Natural killer cell (primary cell): ENCODE results near the gene HK2. TPM values are rescaled to one million over a fixed set of nuclear protein-coding genes. Genes with fewer than 3 reads are reported as not detected.

ENCODE experiments used
- ATAC-seq, 3 donors: fragments of 150-1000 bp in 2 of 3; fragments of 200-7000 bp in 1 of 3; cut with Tn5 transposase; 1 replicate in 1 of 3; 2 replicates in 2 of 3; pipeline ENCODE4 v1.10.0; 2021; ENCODE audit warnings: mild to moderate bottlenecking in 2 of 3, moderate library complexity in 2 of 3
- DNase-seq, 2 donors: peaks; one replicate each; pipeline versions ENCODE4 v3.0.0 to v3.0.0-alpha.2; 2013 to 2021; ENCODE audit warnings: mixed read lengths in 1 of 2
- H3K27ac ChIP-seq: one replicate; pipeline ENCODE4 v1.5.1; 2013; ENCODE audit warnings: mild to moderate bottlenecking, low read length
- H3K27me3 ChIP-seq: one replicate; pipeline ENCODE4 v1.6.1; 2013; ENCODE audit warnings: low read length; ENCODE audit not compliant: control insufficient read depth, insufficient read depth
- H3K36me3 ChIP-seq: one replicate; pipeline ENCODE4 v1.6.1; 2013; ENCODE audit warnings: low read length; ENCODE audit not compliant: control insufficient read depth, insufficient read depth
- H3K4me1 ChIP-seq: one replicate; pipeline ENCODE4 v1.6.1; 2013; ENCODE audit warnings: low read length; ENCODE audit not compliant: control insufficient read depth, insufficient read depth
- H3K4me3 ChIP-seq: one replicate; pipeline ENCODE4 v1.5.1; 2013; ENCODE audit warnings: low read length
- H3K9me3 ChIP-seq: one replicate; pipeline ENCODE4 v1.6.1; 2013; ENCODE audit warnings: low read length; ENCODE audit not compliant: control insufficient read depth, insufficient read depth
- H3K27ac Mint-ChIP-seq, 2 donors: one replicate each; pipeline ENCODE4 v1.8.0; 2022; ENCODE audit warnings: mild to moderate bottlenecking in 2 of 2, mixed read lengths in 2 of 2, moderate library complexity in 1 of 2
- H3K27me3 Mint-ChIP-seq, 2 donors: one replicate each; pipeline ENCODE4 v1.8.0; 2022; ENCODE audit warnings: low read depth in 2 of 2, mixed read lengths in 2 of 2
- H3K36me3 Mint-ChIP-seq: one replicate; pipeline ENCODE4 v1.8.0; 2022; ENCODE audit warnings: mixed read lengths
- H3K4me1 Mint-ChIP-seq, 2 donors: one replicate each; pipeline ENCODE4 v1.8.0; 2022; ENCODE audit warnings: mixed read lengths in 2 of 2
- H3K4me3 Mint-ChIP-seq: one replicate; pipeline ENCODE4 v1.8.0; 2022; ENCODE audit warnings: mild to moderate bottlenecking, moderate library complexity, mixed read lengths
- H3K9me3 Mint-ChIP-seq, 2 donors: one replicate each; pipeline ENCODE4 v1.8.0; 2022; ENCODE audit warnings: mixed read lengths in 2 of 2
- CTCF ChIP-seq: fragments of 200-600 bp; IDR thresholded peaks from one replicate; pipeline ENCODE4 v1.8.0; 2022; ENCODE audit warnings: antibody characterized with exemption
- WGBS: methylation state at CpG from one replicate; pipeline ENCODE4 v1.1.7; 2013; ENCODE audit warnings: missing lambda C conversion rate; ENCODE audit not compliant: insufficient coverage; 5-methylcytosine and 5-hydroxymethylcytosine counted together
- intact Hi-C: fragments of 100-400 bp; cut with micrococcal nuclease; formaldehyde crosslinking; loops from one replicate; pipeline ENCODE4 v1.14.2; 2022
- total RNA-seq, 4 donors: library from RNA; stranded (reverse); fragments of 120-200 nt in 1 of 4; gene quantifications; one replicate each; pipeline versions ENCODE4 v1.2.3 to v1.2.4, GENCODE V29; 2013 to 2022

HK2 gene
- total RNA-seq, 3 donors from 2014 or later (not counting 1 experiment from before 2014, with no cell fraction given): 1.6 to 9.4 (median 3.5) TPM

GRCh38 chr2:74870951-74871350 lies 37.0 kb downstream of the HK2 start:
- peaks cover 3% of the 10 kb centered on the region for H3K4me1 ChIP-seq
- no peaks in the 10 kb centered on the region for H3K27me3 ChIP-seq
- DNase-seq (no peak), ATAC-seq (no peak)
- H3K27ac ChIP-seq: no peak overlapping the region
- Mint-ChIP-seq H3K4me1 (no peaks in the 10 kb centered on the region), H3K9me3 (no peaks in the 10 kb centered on the region), H3K27ac (no peak overlapping the region), H3K4me3 (no peak overlapping the region), H3K36me3 (no peaks in the 10 kb centered on the region), H3K27me3 (no peaks in the 10 kb centered on the region)
- TF ChIP-seq CTCF: no peak
- WGBS: 87% methylated on average over 4 of the region's 4 CpGs
- no peaks in the 10 kb centered on the region for H3K9me3 ChIP-seq
- intact Hi-C loops: no loop called here
- H3K4me3 ChIP-seq: no peak overlapping the region
- no peaks in the 10 kb centered on the region for H3K36me3 ChIP-seq

- Histone ChIP-seq H3K4me1 (peaks cover 3% of the 10 kb centered on the region), H3K4me3 (no peak overlapping the region), H3K27ac (no peak overlapping the region), H3K9me3 (no peaks in the 10 kb centered on the region), H3K27me3 (no peaks in the 10 kb centered on the region), H3K36me3 (no peaks in the 10 kb centered on the region)
- Mint-ChIP-seq H3K4me3 (no peak overlapping the region), H3K4me1 (no peaks in the 10 kb centered on the region), H3K27me3 (no peaks in the 10 kb centered on the region), H3K9me3 (no peaks in the 10 kb centered on the region), H3K27ac (no peak overlapping the region), H3K36me3 (no peaks in the 10 kb centered on the region)
- intact Hi-C loops: no loop called here
- DNase-seq: no peak
- ATAC-seq: no peak
- WGBS: 90% methylated on average over 6 of the region's 6 CpGs
- TF ChIP-seq CTCF: no peak
Measured at GRCh38 chr2:74871414-74871813, 37.5 kb downstream of the HK2 start.

GRCh38 chr2:74872389-74872836 lies 38.5 kb downstream of the HK2 start:
- no peaks in the 10 kb centered on the region for H3K36me3 ChIP-seq
- ATAC-seq (no peak), DNase-seq (no peak)
- H3K9me3 ChIP-seq: no peaks in the 10 kb centered on the region
- 70% methylated on average over 1 of the region's 2 CpGs for WGBS
- H3K4me1 ChIP-seq: peaks cover 3% of the 10 kb centered on the region
- no peaks in the 10 kb centered on the region for H3K36me3 Mint-ChIP-seq
- H3K4me1 Mint-ChIP-seq: no peaks in the 10 kb centered on the region
- intact Hi-C loops: no loop called here
- no peak overlapping the region for H3K4me3 ChIP-seq
- no peaks in the 10 kb centered on the region for H3K9me3 Mint-ChIP-seq
- H3K27ac Mint-ChIP-seq: no peak overlapping the region
- H3K27ac ChIP-seq: no peak overlapping the region
- H3K4me3 Mint-ChIP-seq: no peak overlapping the region
- H3K27me3 ChIP-seq: no peaks in the 10 kb centered on the region
- TF ChIP-seq CTCF: no peak
- no peaks in the 10 kb centered on the region for H3K27me3 Mint-ChIP-seq

- no peak for ATAC-seq
- intact Hi-C loops: no loop called here
- WGBS: 91% methylated on average over 7 of the region's 7 CpGs
Measured at GRCh38 chr2:74873012-74873665, 39.2 kb downstream of the HK2 start.

More at GRCh38 chr2:74873012-74873665, 39.2 kb downstream of the HK2 start:
- Mint-ChIP-seq H3K27me3 (no peaks in the 10 kb centered on the region), H3K4me3 (no peak overlapping the region), H3K9me3 (no peaks in the 10 kb centered on the region), H3K4me1 (no peaks in the 10 kb centered on the region), H3K27ac (no peak overlapping the region), H3K36me3 (no peaks in the 10 kb centered on the region)
- no peak for TF ChIP-seq CTCF
- no peaks in the 10 kb centered on the region for H3K36me3 ChIP-seq
- no peaks in the 10 kb centered on the region for H3K9me3 ChIP-seq
- H3K27me3 ChIP-seq: no peaks in the 10 kb centered on the region
- H3K4me1 ChIP-seq: peaks cover 3% of the 10 kb centered on the region
- no peak for DNase-seq
- no peak overlapping the region for H3K4me3 ChIP-seq
- H3K27ac ChIP-seq: no peak overlapping the region
